Ascending aorta (tissue), 2 donors: Measurements from ENCODE around the gene YPEL2. TPM values are rescaled to one million over a fixed set of nuclear protein-coding genes. Genes with fewer than 3 reads are reported as not detected.

Source experiments
- DNase-seq, 2 donors: peaks; one replicate each; pipeline ENCODE4 v3.0.0-alpha.2; 2019; ENCODE audit warnings: low spot score in 2 of 2
- H3K27ac ChIP-seq, 2 donors: fragments of 200-600 bp; sonication (generic); one replicate each; pipeline ENCODE4 v1.5.1; 2016 to 2017; ENCODE audit warnings: mild to moderate bottlenecking in 1 of 2
- H3K27me3 ChIP-seq: fragments of 200-600 bp; sonication (generic); one replicate; pipeline ENCODE4 v1.5.1; 2017
- H3K36me3 ChIP-seq, 2 donors: fragments of 200-600 bp; sonication (generic); one replicate each; pipeline ENCODE4 v1.5.1; 2016
- H3K4me1 ChIP-seq, 2 donors: fragments of 200-600 bp; sonication (generic); one replicate each; pipeline ENCODE4 v1.5.1; 2016 to 2017; ENCODE audit warnings: mild to moderate bottlenecking in 1 of 2
- H3K4me3 ChIP-seq, 2 donors: fragments of 200-600 bp; sonication (generic); one replicate each; pipeline ENCODE4 v1.5.1; 2016 to 2017; ENCODE audit warnings: mild to moderate bottlenecking in 1 of 2
- H3K9me3 ChIP-seq, 2 donors: fragments of 200-600 bp; sonication (generic); one replicate each; pipeline ENCODE4 v1.5.1; 2016
- CTCF ChIP-seq, 3 experiments: fragments of 200-600 bp in 2 of 3; fragments of 450-650 bp in 1 of 3; sonication (generic) in 2 of 3; IDR thresholded peaks; one replicate each; pipeline ENCODE4 v1.5.1; 2016 to 2019; ENCODE audit warnings: antibody characterized with exemption in 3 of 3, mild to moderate bottlenecking in 1 of 3, moderate library complexity in 1 of 3
- intact Hi-C: fragments of 100-400 bp; cut with DNase I; formaldehyde crosslinking; loops from one replicate; pipeline ENCODE4 v1.15.1; 2023
- total RNA-seq: library from RNA; depleted of rRNA; stranded (reverse); fragments of >200 nt; gene quantifications from one replicate; pipeline ENCODE4 v1.1.0, GENCODE V29; 2016

YPEL2 gene
- total RNA-seq, 1 donor from 2014 or later: 10.5 TPM

- H3K27ac ChIP-seq: peak overlapping the region; percentile 94
- no peak for TF ChIP-seq CTCF (IDR thresholded peaks at IDR 0.05)
- no peaks in the 10 kb centered on the region for H3K9me3 ChIP-seq
- DNase-seq: no peak
- H3K4me3 ChIP-seq: no peak overlapping the region
- H3K27me3 ChIP-seq: no peaks in the 10 kb centered on the region
- intact Hi-C loops: loop anchor here (2.0 kb wide), 2 partner anchors 17 to 35 kb away; no protein-coding TSS in a partner anchor
- H3K4me1 ChIP-seq: peaks cover 35 to 63% of the 10 kb centered on the region in 2 donors
- no peaks in the 10 kb centered on the region for H3K36me3 ChIP-seq
Measured at GRCh38 chr17:59423903-59424302, 92.4 kb downstream of the YPEL2 start.

- Histone ChIP-seq H3K4me1 (peaks cover 35 to 67% of the 10 kb centered on the region in 2 donors), H3K36me3 (no peaks in the 10 kb centered on the region), H3K27me3 (no peaks in the 10 kb centered on the region), H3K27ac (peak overlapping the region; percentile 94), H3K9me3 (no peaks in the 10 kb centered on the region), H3K4me3 (no peak overlapping the region)
- DNase-seq: no peak
- intact Hi-C loops: loop anchor here (2.0 kb wide), 1 partner anchor 36 kb away; no protein-coding TSS in a partner anchor
- TF ChIP-seq CTCF (IDR thresholded peaks at IDR 0.05): no peak
Measured at GRCh38 chr17:59424331-59424730, 92.9 kb downstream of the YPEL2 start.

- Histone ChIP-seq H3K36me3 (no peaks in the 10 kb centered on the region), H3K4me3 (peak overlapping the region in 1 of 2 donors; percentile 36), H3K4me1 (peaks cover 35 to 70% of the 10 kb centered on the region in 2 donors), H3K27ac (peak overlapping the region; percentile 94), H3K27me3 (no peaks in the 10 kb centered on the region), H3K9me3 (no peaks in the 10 kb centered on the region)
- TF ChIP-seq CTCF (IDR thresholded peaks at IDR 0.05): no peak
- DNase-seq: peak in 1 of 2 donors; percentile 83
- intact Hi-C loops: loop anchor here (2.0 to 5.0 kb wide), 2 partner anchors 37 to 58 kb away; no protein-coding TSS in a partner anchor
Measured at GRCh38 chr17:59425085-59425931, 93.9 kb downstream of the YPEL2 start.

GRCh38 chr17:59426031-59426430, 94.6 kb downstream of the YPEL2 start:
- H3K9me3 ChIP-seq: no peaks in the 10 kb centered on the region
- H3K27me3 ChIP-seq: no peaks in the 10 kb centered on the region
- H3K36me3 ChIP-seq: no peaks in the 10 kb centered on the region
- DNase-seq: no peak
- no peak for TF ChIP-seq CTCF (IDR thresholded peaks at IDR 0.05)
- intact Hi-C loops: loop anchor here (5.0 kb wide), 1 partner anchor 59 kb away; no protein-coding TSS in a partner anchor
- H3K4me3 ChIP-seq: peak overlapping the region in 1 of 2 donors; percentile 36
- peaks cover 35 to 70% of the 10 kb centered on the region in 2 donors for H3K4me1 ChIP-seq
- H3K27ac ChIP-seq: peak overlapping the region; percentile 94

DNA sequence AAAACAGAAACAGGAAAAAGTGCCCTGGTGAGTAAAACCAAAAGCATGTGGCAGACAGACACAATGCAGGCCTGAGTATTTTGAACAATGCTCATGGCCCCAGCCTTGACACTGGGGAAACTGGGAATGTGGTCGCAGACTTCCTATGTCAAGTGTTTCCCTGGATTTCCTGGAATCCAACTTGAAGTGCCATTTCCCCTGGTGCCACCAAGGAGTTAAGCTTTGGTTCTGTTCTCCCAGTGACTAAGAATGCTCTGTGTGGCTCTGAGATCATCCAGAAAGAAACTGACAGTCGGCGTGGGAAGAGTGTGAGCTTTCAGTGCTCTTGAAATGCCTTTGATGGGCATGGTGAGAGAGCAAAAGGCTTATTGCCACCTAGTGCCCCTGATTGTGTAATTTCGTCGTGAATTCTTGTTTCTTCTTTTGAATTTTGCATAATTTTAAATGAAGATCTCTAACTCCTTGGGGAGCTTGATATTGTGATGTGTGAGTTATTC, 96.0 kb downstream of the YPEL2 start:
- H3K4me3 ChIP-seq: no peak overlapping the region
- DNase-seq: peak in 1 of 2 donors; percentile 80
- H3K36me3 ChIP-seq: no peaks in the 10 kb centered on the region
- intact Hi-C loops: loop anchor here (5.0 kb wide), 1 partner anchor 60 kb away; no protein-coding TSS in a partner anchor
- peaks cover 35 to 66% of the 10 kb centered on the region in 2 donors for H3K4me1 ChIP-seq
- H3K9me3 ChIP-seq: no peaks in the 10 kb centered on the region
- peak overlapping the region; percentile 94 for H3K27ac ChIP-seq
- no peaks in the 10 kb centered on the region for H3K27me3 ChIP-seq
- TF ChIP-seq CTCF (IDR thresholded peaks at IDR 0.05): no peak
